ENCODE measurements around the gene LPP.

LPP gene

DNA sequence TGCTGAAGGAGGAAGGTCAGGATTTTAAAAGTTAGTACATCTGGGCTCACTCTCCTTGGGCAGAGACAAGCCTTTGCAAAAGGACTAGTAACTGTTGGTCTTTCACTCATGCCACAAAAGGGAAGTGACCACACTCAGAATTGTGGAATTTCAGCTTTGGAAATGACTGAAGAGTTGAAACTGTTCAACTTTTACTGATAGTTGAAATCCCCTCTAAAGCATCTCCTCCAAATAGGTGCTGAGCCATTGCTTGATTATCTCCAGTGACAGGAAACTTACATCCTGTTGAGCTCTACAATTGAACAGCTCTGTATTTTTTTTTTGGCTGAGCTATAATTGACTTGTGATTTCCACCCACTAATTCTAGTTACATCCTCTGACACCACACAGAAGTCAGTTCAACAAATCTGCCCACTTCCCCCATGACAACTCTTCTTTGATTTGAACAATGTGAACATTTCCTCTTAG lies 763.0 kb downstream of the LPP start:
- no peak for TF ChIP-seq ZFX (IDR thresholded peaks at IDR 0.05; ENCODE audit: borderline replicate concordance)
- TF ChIP-seq, protein P1, sequence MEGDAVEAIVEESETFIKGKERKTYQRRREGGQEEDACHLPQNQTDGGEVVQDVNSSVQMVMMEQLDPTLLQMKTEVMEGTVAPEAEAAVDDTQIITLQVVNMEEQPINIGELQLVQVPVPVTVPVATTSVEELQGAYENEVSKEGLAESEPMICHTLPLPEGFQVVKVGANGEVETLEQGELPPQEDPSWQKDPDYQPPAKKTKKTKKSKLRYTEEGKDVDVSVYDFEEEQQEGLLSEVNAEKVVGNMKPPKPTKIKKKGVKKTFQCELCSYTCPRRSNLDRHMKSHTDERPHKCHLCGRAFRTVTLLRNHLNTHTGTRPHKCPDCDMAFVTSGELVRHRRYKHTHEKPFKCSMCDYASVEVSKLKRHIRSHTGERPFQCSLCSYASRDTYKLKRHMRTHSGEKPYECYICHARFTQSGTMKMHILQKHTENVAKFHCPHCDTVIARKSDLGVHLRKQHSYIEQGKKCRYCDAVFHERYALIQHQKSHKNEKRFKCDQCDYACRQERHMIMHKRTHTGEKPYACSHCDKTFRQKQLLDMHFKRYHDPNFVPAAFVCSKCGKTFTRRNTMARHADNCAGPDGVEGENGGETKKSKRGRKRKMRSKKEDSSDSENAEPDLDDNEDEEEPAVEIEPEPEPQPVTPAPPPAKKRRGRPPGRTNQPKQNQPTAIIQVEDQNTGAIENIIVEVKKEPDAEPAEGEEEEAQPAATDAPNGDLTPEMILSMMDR (IDR thresholded peaks at IDR 0.05), result no peak

DNA sequence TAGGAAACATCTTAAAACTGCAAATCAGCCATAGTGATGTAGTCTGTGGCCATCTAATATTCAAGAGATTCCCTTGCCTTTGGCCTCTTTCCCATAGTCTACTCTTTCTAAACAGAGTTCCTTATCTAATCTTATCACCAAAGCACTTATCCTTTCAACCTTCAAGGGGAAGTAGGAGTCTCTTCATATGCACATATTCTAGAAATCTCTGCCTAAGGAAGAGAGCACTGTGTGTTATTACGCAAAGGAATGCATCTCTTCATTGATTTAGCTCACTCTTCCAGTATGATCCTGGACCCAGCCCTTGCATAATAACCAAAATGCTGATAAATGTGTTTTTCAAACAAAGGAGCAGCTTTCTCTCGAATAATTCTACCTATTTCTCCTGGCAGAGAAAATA lies 764.1 kb downstream of the LPP start:
- TF ChIP-seq, protein P1 (IDR thresholded peaks at IDR 0.05), result no peak
- no peak for TF ChIP-seq ZFX (IDR thresholded peaks at IDR 0.05; ENCODE audit: borderline replicate concordance)
- H3K27ac ChIP-seq, result no peak overlapping the region

More for the DNA sequence above, 763.0 kb downstream of the LPP start:
- no peak overlapping the region for H3K27ac ChIP-seq

DNA sequence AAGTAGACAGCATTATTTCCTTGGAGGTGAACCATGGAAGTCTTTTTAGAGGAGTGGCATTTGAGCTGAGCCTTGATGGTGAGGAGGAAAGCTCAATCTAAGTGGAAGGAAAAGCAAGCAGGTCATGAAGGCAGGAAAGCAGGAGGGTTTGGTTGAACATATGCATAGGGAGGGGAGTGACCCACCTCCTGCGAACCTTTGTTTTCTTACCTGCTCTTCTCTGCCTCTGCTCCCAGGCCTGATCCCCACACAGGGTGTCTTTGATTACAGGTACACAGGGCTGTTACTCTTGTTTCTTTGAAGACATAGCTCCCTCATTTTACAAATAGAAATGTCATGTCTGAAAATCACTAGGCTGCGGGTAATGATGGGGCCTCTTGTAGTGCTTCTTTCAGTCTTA lies 769.7 kb downstream of the LPP start:
- TF ChIP-seq, protein P1 (IDR thresholded peaks at IDR 0.05), result no peak
- no peak for TF ChIP-seq ZFX (IDR thresholded peaks at IDR 0.05; ENCODE audit: borderline replicate concordance)
- no peak overlapping the region for H3K27ac ChIP-seq

DNA sequence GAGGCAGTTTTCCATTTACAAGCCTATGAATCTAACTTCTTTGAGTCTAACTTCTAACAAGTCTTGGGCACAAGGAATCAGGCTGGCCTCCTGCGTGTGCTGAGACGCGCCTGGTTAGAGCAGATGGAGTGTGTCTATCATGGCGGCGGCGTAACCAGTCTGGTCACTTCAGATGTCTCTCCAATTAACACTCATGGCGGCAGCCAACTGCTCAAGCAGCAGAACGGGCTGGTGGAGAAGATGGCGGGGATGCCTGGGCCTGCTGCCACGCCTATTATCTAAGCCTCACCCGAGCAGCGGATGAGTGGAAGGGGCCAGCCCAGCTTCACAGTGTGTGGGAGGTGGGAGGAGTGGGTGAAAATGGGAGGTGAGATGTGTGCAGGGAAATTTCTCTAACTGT lies 771.4 kb downstream of the LPP start:
- H3K27ac ChIP-seq, result no peak overlapping the region
- TF ChIP-seq, protein P1 (IDR thresholded peaks at IDR 0.05), result no peak
- no peak for TF ChIP-seq ZFX (IDR thresholded peaks at IDR 0.05; ENCODE audit: borderline replicate concordance)

- TF ChIP-seq ZFX (IDR thresholded peaks at IDR 0.05; ENCODE audit: borderline replicate concordance), result no peak
- TF ChIP-seq, protein P1 (IDR thresholded peaks at IDR 0.05), result no peak
- H3K27ac ChIP-seq, result no peak overlapping the region
These were observed 772.2 kb downstream of the LPP start for GRCh38 chr3:188926111-188926510.

DNA sequence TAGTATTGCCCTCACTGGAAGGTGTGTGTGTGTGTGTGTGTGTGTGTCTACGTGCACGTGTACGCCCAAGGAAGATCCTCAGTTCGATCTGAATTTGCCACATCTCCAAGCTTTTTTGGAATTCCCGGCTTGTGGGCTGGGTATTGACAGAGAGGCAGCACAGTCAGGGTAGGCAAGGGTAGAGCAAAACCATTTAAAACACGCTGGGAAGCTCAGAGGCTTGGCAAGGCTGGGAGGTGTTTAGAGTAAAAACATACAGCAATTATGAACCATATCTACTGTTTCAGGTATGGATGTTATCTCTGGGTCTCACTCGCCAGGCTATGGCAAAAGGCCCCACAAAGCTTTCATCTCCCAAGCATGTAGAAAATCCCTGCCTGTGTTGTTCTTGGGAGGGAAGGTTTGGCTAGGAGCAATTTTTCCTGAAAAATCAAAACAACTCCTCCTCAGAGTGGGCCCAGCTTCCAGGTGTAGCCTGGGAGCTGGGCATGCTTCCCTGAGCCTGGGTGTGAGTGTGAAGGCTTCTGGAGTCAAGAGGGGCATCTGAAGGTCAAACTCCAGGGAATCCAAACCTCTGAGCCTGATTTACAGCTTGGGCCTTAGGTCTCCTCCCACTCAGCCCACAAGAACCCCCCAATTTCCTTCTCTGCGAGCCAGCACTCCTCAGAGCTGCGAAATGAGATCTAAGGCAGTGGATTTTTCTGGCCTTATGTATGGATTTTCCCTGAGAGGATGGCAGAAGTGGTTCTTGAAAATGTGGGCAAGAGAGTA lies 773.0 kb downstream of the LPP start:
- no peak for TF ChIP-seq ZFX (IDR thresholded peaks at IDR 0.05; ENCODE audit: borderline replicate concordance)
- TF ChIP-seq, protein P1 (IDR thresholded peaks at IDR 0.05), result no peak
- H3K27ac ChIP-seq, result no peak overlapping the region

DNA sequence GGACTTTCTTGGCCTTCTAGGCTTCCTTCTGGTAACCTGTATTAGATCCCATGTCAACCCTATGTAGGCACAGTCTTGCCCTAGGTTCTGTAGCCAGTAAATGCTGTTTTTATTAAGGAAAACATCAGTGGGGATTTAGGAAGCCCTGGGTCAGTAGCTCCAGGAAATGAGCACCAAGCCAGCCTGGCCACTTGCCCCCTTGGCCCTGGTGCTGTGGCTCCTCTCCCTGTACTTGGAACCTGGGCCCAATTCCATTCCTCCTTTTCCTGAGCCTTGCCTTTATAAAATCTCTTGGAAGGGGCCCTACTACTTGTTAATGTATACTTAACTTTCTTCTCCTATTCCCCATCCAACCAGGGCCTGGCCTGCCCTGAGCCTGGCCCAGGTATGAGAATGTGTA lies 774.0 kb downstream of the LPP start:
- no peak overlapping the region for H3K27ac ChIP-seq
- TF ChIP-seq, protein P1 (IDR thresholded peaks at IDR 0.05), result no peak
- TF ChIP-seq ZFX (IDR thresholded peaks at IDR 0.05; ENCODE audit: borderline replicate concordance), result no peak

Measured in 22Rv1 (cell line).